Stimulated activated CD4-positive, alpha-beta T cell treated with anti-CD3 and anti-CD28 coated beads, Interleukin-1b, Interleukin-23, amount 100 ng/mL, for 24 hours (primary cell): ENCODE results near the gene KDM2A.

Experiments
- DNase-seq, 4 experiments: peaks; one replicate each; pipeline ENCODE4 v3.0.0-alpha.2; 2020; ENCODE audit warnings: low read depth in 4 of 4, low spot score in 1 of 4

The KDM2A gene

GRCh38 chr11:67300256-67300755 lies 181.2 kb downstream of the KDM2A start:
- DNase-seq: no peak

GRCh38 chr11:67300756-67301312 lies 181.8 kb downstream of the KDM2A start:
- DNase-seq: no peak

- no peak for DNase-seq
Observed at GRCh38 chr11:67301313-67301921, 182.4 kb downstream of the KDM2A start.

GRCh38 chr11:67301951-67302516 lies 183.0 kb downstream of the KDM2A start:
- no peak for DNase-seq

GRCh38 chr11:67302571-67303131 lies 183.6 kb downstream of the KDM2A start:
- no peak for DNase-seq

- peak in 1 of 4 experiments; percentile 18 for DNase-seq
Observed at GRCh38 chr11:67303132-67303834, 184.2 kb downstream of the KDM2A start, which contains the start of gene SSH3. Gene SSH3 (plus strand): TSS chr11:67303530. CDS start chr11:67303626, 96 bp downstream.

- no peak for DNase-seq
Observed at GRCh38 chr11:67303835-67304411, 184.9 kb downstream of the KDM2A start.

GRCh38 chr11:67304511-67305113 lies 185.5 kb downstream of the KDM2A start:
- no peak for DNase-seq

GRCh38 chr11:67306769-67307544 lies 187.9 kb downstream of the KDM2A start:
- no peak for DNase-seq

- no peak for DNase-seq
Observed at GRCh38 chr11:67307545-67308001, 188.5 kb downstream of the KDM2A start.
